DOHH2 (cell line): Measurements from ENCODE around the gene TVP23A.

ENCODE experiments used
- EZH2phosphoT487 ChIP-seq: fragments of 200-600 bp; sonication (generic); IDR thresholded peaks from 2 replicates; pipeline ENCODE4 v1.6.1; 2017; ENCODE audit warnings: borderline replicate concordance, mild to moderate bottlenecking, antibody characterized with exemption, low read length, moderate library complexity, mixed read lengths
- TF ChIP-seq, protein P1 (sequence below): fragments of 200-600 bp; sonication (generic); IDR thresholded peaks from one replicate; pipeline ENCODE4 v1.5.1; 2014; ENCODE audit warnings: antibody characterized with exemption, mild to moderate bottlenecking, low read depth, low read length; ENCODE audit not compliant: poor library complexity, severe bottlenecking

DNA sequence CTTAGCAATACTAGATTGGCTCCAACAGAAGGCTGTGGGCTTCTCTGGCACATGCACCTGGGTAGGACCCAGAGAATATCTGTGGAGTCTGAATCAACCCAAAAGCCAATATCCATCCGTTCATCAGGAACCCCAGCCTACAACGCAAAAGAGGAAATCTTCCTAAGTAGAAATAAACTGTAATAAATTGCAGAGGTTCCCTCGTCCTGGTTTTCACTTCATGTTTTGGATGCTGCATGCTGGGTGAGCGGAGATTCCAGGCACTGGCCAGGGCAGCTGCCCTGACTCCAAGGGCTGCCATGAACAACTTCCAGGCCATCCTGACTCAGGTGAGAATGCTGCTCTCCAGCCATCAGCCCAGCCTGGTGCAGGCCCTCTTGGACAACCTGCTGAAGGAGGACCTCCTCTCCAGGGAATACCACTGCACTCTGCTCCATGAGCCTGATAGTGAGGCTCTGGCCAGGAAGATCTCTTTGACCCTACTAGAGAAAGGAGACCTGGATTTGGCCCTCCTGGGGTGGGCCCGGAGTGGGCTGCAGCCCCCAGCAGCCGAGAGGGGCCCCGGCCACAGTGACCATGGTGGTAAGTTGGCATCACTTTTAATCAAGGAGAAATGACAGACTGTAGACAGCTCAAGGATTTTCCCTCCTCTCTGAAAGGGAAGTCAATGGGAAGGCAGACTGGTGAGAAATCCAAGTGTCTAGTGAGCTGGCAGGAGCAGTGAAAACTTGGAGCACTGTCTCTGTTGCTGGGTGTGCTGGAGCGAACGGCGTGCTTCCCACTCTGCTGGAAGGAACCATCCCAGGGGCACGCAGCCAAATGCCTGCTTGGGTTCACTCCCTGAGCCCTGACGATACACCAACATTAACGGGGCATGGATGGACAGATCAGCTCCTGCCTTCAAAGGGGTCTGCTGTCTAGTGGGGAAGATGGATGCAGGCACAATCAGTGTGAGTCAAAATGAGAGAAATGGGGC is 47.7 kb upstream of the TVP23A start:
- TF ChIP-seq, protein P1, sequence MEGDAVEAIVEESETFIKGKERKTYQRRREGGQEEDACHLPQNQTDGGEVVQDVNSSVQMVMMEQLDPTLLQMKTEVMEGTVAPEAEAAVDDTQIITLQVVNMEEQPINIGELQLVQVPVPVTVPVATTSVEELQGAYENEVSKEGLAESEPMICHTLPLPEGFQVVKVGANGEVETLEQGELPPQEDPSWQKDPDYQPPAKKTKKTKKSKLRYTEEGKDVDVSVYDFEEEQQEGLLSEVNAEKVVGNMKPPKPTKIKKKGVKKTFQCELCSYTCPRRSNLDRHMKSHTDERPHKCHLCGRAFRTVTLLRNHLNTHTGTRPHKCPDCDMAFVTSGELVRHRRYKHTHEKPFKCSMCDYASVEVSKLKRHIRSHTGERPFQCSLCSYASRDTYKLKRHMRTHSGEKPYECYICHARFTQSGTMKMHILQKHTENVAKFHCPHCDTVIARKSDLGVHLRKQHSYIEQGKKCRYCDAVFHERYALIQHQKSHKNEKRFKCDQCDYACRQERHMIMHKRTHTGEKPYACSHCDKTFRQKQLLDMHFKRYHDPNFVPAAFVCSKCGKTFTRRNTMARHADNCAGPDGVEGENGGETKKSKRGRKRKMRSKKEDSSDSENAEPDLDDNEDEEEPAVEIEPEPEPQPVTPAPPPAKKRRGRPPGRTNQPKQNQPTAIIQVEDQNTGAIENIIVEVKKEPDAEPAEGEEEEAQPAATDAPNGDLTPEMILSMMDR = no peak
- TF ChIP-seq EZH2phosphoT487 = no peak
